Activated T-helper 1 cell treated with anti-CD3 and anti-CD28 coated beads, Interleukin-2, amount 50 U/mL, for 16 hours (primary cell): ENCODE measurements around the gene PCGF5.
"Not testable (repeated sequence)": the region's sequence is repeated elsewhere in the genome, so short reads cannot be mapped to it uniquely, and the experiment has no call there.

ENCODE experiments used
- DNase-seq, 2 donors: peaks; one replicate each; pipeline ENCODE4 v3.0.0-alpha.2; 2020; ENCODE audit warnings: low read depth in 1 of 2, low spot score in 1 of 2

The PCGF5 gene

DNA sequence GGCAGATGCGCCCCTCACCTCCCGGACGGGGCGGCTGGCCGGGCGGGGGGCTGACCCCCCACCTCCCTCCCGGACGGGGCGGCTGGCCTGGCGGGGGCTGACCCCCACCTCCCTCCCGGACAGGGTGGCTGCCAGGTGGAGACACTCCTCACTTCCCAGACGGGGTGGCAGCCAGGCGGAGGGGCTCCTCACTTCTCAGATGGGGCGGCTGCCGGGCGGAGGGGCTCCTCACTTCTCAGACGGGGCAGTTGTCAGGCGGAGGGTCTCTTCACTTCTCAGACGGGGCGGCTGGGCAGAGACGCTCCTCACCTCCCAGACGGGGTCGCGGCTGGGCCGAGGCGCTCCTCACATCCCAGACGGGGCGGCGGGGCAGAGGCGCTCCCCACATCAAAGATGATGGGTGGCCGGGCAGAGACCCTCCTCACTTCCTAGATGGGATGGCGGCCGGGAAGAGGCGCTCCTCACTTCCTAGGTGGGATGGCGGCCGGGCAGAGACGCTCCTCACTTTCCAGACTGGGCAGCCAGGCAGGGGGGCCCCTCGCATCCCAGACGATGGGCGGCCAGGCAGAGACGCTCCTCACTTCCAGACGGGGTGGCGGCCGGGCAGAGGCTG, 102.9 kb downstream of the PCGF5 start:
- not testable (repeated sequence) for DNase-seq

GRCh38 chr10:91328320-91328984, 108.0 kb downstream of the PCGF5 start:
- DNase-seq = no peak
